ENCODE results near the gene TMEM8B.

The TMEM8B gene

GRCh38 chr9:35836595-35836994 is 7.6 kb downstream of the TMEM8B start:
- H3K4me1 ChIP-seq (ENCODE audit: control insufficient read depth, low read length), result peaks cover 29% of the 10 kb centered on the region
- H3F3A ChIP-seq (ENCODE audit: control insufficient read depth, insufficient read depth), result 0 out of 2 replicates have a peak, but pooled peaks cover 2% of the 10 kb centered on the region
- H3K27ac ChIP-seq (ENCODE audit: low read depth, low read length), result no peak overlapping the region
- H4K20me1 ChIP-seq (ENCODE audit: control insufficient read depth, insufficient read depth, low read depth, low read length), result no peaks in the 10 kb centered on the region
- H3K9me3 ChIP-seq (ENCODE audit: control insufficient read depth, insufficient read depth, low read length), result no peaks in the 10 kb centered on the region
- no peak for TF ChIP-seq CTCF (IDR thresholded peaks at IDR 0.05; ENCODE audit: low read depth, low read length, poor library complexity, severe bottlenecking)
- H3K36me3 ChIP-seq (ENCODE audit: control insufficient read depth, low read length), result no peaks in the 10 kb centered on the region
- H3K4me2 ChIP-seq (ENCODE audit: low read length), result no peak overlapping the region
- H3K79me2 ChIP-seq (ENCODE audit: control insufficient read depth, low read length), result no peaks in the 10 kb centered on the region
- H3K27me3 ChIP-seq (ENCODE audit: control insufficient read depth, low read length), result no peaks in the 10 kb centered on the region
- H3K4me3 ChIP-seq (ENCODE audit: low read length), result no peak overlapping the region
- H3K9me2 ChIP-seq (replicated peaks; ENCODE audit: control insufficient read depth, low read length), result no peaks in the 10 kb centered on the region

- Histone ChIP-seq H3K9me3 (ENCODE audit: control insufficient read depth, insufficient read depth, low read length) (no peaks in the 10 kb centered on the region), H3K79me2 (ENCODE audit: control insufficient read depth, low read length) (no peaks in the 10 kb centered on the region), H3K9me2 (replicated peaks; ENCODE audit: control insufficient read depth, low read length) (no peaks in the 10 kb centered on the region), H3K27ac (ENCODE audit: low read depth, low read length) (no peak overlapping the region), H3K4me1 (ENCODE audit: control insufficient read depth, low read length) (peaks cover 21% of the 10 kb centered on the region), H3K4me3 (ENCODE audit: low read length) (no peak overlapping the region), H3K36me3 (ENCODE audit: control insufficient read depth, low read length) (no peaks in the 10 kb centered on the region), H3K4me2 (ENCODE audit: low read length) (no peak overlapping the region), H3K27me3 (ENCODE audit: control insufficient read depth, low read length) (no peaks in the 10 kb centered on the region), H3F3A (ENCODE audit: control insufficient read depth, insufficient read depth) (no peaks in the 10 kb centered on the region), H4K20me1 (ENCODE audit: control insufficient read depth, insufficient read depth, low read depth, low read length) (no peaks in the 10 kb centered on the region)
- TF ChIP-seq CTCF (IDR thresholded peaks at IDR 0.05; ENCODE audit: low read depth, low read length, poor library complexity, severe bottlenecking), result no peak
- TF ChIP-seq EZH2phosphoT487 (IDR thresholded peaks at IDR 0.05; ENCODE audit: borderline replicate concordance, low read length), result no peak
Observed at GRCh38 chr9:35839926-35840325, 10.9 kb downstream of the TMEM8B start.

- no peak overlapping the region for H3K27ac ChIP-seq (ENCODE audit: low read depth, low read length)
Observed at GRCh38 chr9:35840881-35841644, 12.0 kb downstream of the TMEM8B start.

More at GRCh38 chr9:35840881-35841644, 12.0 kb downstream of the TMEM8B start:
- H3K79me2 ChIP-seq (ENCODE audit: control insufficient read depth, low read length), result no peaks in the 10 kb centered on the region
- H4K20me1 ChIP-seq (ENCODE audit: control insufficient read depth, insufficient read depth, low read depth, low read length), result no peaks in the 10 kb centered on the region
- H3K4me1 ChIP-seq (ENCODE audit: control insufficient read depth, low read length), result peaks cover 28% of the 10 kb centered on the region
- no peak overlapping the region for H3K4me2 ChIP-seq (ENCODE audit: low read length)
- TF ChIP-seq EZH2phosphoT487 (IDR thresholded peaks at IDR 0.05; ENCODE audit: borderline replicate concordance, low read length), result no peak
- TF ChIP-seq CTCF (IDR thresholded peaks at IDR 0.05; ENCODE audit: low read depth, low read length, poor library complexity, severe bottlenecking), result no peak
- H3F3A ChIP-seq (ENCODE audit: control insufficient read depth, insufficient read depth), result no peaks in the 10 kb centered on the region
- H3K27me3 ChIP-seq (ENCODE audit: control insufficient read depth, low read length), result no peaks in the 10 kb centered on the region
- no peaks in the 10 kb centered on the region for H3K9me2 ChIP-seq (replicated peaks; ENCODE audit: control insufficient read depth, low read length)
- no peaks in the 10 kb centered on the region for H3K9me3 ChIP-seq (ENCODE audit: control insufficient read depth, insufficient read depth, low read length)
- no peaks in the 10 kb centered on the region for H3K36me3 ChIP-seq (ENCODE audit: control insufficient read depth, low read length)
- H3K4me3 ChIP-seq (ENCODE audit: low read length), result no peak overlapping the region

Measured in DOHH2 (cell line).